ENCODE measurements around the gene TPD52L1.

The TPD52L1 gene

GRCh38 chr6:125212377-125212776, 58.8 kb downstream of the TPD52L1 start:
- no peak for DNase-seq

DNA sequence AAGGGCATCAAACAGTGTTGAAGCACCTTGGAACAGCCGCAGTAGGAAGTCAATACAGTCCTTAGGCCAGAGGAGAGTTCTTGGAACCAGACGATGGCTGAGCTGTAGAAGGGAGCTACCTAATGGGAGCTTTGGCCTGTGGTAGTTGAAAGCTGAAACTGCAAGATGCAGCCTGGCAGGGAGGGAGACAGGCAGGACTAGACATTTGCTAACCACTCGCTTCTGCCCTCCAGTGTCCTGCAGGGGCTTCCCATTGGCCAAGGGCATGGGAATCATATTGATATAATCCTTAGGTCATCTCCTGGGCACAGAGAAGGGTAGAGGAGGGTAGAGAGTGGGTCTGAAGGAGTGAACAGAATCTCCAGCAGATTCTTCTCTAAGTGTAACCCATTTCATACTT, 60.4 kb downstream of the TPD52L1 start:
- no peak for DNase-seq

DNA sequence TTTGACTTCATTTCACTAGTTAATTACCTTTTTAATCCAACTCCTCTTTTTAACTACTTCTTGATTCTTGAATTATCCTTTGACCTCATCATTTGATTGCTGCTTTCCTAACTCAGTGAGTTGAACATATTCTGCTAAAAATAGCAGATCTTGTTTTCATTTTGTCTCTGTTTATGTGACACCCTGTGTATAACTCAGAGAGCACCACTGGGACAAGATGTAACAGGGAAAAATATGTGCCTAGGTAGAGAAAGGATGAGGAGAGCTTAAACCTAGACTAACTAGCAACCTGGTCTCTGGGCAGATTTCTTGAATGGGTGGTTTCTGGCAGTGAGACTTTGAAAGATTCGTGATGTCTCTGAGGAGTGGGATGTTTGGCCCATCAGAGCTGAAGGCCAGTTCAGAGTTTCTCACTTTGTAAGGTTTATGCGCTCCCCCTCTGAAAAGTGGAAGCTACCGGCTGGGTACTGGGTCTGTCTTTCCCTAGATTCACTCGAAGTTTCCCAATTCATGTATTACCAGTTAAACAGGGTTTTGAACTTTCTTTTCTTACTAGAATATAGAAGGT, 61.8 kb downstream of the TPD52L1 start:
- DNase-seq, result no peak

- DNase-seq, result no peak
These were observed 62.4 kb downstream of the TPD52L1 start for GRCh38 chr6:125216015-125216414.

GRCh38 chr6:125217369-125217768, 63.8 kb downstream of the TPD52L1 start:
- DNase-seq, result no peak

GRCh38 chr6:125217992-125218391, 64.4 kb downstream of the TPD52L1 start:
- no peak for DNase-seq

GRCh38 chr6:125219361-125219895, 65.9 kb downstream of the TPD52L1 start:
- no peak for DNase-seq

GRCh38 chr6:125220712-125221111, 67.1 kb downstream of the TPD52L1 start:
- DNase-seq, result no peak

DNA sequence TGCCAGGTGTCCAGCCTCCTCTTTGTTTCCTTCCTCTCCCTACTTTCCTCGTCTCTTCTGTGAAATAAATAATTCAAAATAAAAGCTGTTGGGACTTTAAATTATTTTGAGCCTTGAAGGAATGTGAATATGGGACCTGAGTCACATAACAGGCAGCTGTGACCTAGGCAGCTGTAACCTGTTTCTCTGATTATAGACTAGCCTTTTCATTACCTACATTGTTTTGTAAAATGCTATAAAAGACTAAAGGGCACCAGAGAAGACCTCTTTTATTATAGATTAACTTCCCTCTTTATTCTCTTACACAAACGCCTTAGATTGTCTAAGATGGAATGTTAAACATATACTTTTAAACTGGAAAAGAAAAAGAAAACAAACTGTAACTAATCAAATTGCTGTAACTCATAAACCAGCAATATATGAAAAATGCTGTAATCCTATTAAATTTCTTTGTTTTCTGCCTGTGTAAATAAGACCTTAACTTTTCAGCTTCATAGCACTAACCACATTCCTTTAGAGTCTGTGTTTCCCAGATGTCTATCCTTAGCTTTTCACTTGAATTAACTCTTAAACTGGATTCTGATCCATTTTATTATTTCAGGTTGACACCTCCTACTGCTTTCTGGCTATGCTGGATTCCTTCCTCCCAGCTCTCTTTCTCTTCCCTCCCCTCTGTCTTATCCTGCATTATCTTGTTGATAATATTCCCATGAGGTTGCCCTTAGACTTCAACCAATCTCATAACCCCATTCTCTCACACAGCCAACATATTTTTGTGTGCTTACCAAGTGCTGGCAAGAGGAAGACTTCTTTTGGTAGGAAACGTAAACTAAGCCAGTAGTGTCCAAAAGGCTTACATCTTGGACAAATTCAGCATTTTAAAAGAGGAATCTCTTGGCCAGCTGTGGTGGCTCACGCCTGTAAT, 69.2 kb downstream of the TPD52L1 start:
- DNase-seq, result no peak

DNA sequence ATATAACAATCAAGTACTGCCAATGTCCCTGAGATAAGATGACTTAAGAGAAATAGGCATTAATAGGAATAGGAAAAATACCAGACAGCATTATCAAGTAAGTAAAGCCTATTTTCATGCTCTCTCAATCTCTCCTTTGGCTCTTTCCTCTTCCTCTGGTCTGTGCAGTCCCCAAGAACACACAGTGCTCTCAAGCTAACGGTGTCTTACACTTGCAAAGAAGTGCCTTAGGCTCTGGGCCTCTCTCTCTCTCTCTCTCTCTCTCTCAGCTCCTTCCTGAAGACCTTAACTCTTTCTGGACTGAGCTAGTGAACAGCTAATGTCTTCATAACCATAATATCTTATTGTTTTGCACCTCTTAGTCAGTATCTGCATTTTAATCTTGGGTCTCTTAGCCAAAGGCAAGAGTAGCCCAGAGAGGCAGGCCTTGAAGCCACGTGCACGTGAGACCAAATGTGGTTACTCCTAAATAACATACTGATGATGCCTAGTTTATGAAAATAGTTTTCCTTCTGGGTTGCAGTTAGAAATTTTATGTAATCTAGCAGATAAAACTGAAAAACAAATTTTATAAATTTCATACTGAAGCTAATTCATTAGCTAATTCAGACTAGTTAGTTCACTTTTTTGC, 70.8 kb downstream of the TPD52L1 start:
- DNase-seq, result no peak

- DNase-seq, result no peak
These were observed 73.7 kb downstream of the TPD52L1 start for GRCh38 chr6:125227244-125227643.

- DNase-seq, result no peak
These were observed 75.5 kb downstream of the TPD52L1 start for GRCh38 chr6:125228981-125229479.

DNA sequence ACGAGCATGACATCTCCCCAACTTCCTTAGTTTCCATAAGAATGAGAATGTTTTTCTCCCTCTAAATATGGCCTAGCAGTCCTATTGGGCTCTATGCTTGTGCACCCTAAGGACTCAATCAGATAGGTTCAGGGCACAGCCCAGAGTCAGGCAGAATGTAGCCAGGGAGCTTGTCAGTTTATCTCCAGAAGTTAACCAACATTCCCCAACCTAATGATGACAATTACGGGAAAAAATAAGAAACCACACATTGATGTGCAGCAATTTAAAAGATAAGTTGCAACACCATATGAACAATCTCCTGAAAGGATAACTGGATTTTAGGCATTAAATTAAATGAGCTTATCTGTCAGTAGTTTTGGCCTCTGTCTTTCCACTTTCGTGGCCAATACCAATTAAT, 77.1 kb downstream of the TPD52L1 start:
- DNase-seq, result no peak

DNA sequence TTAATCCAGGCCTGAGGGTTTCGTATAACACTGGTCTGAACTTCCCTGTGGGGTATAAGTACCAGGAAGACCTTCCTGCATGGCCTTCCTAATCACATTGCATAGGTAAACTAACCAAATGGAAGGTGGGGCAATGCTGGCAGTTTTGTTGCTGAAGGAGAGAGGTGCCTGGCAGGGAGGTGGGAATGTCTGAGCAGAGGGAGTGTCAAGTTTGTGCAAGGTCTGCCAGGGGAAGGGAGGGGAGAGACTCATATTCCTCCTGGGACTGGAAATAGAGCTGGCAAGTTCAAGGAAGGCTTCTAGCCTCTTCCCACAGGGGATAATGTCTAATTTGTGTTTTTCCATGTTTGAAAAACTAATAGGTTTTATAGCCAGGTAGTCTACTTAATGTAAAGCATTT, 77.6 kb downstream of the TPD52L1 start:
- no peak for DNase-seq

- DNase-seq, result no peak
These were observed 78.2 kb downstream of the TPD52L1 start for GRCh38 chr6:125231574-125232343.

GRCh38 chr6:125232466-125232865, 78.9 kb downstream of the TPD52L1 start:
- DNase-seq, result no peak

- no peak for DNase-seq
These were observed 79.6 kb downstream of the TPD52L1 start for GRCh38 chr6:125233202-125233601.

- no peak for DNase-seq
These were observed 83.2 kb downstream of the TPD52L1 start for GRCh38 chr6:125236536-125237327.

DNA sequence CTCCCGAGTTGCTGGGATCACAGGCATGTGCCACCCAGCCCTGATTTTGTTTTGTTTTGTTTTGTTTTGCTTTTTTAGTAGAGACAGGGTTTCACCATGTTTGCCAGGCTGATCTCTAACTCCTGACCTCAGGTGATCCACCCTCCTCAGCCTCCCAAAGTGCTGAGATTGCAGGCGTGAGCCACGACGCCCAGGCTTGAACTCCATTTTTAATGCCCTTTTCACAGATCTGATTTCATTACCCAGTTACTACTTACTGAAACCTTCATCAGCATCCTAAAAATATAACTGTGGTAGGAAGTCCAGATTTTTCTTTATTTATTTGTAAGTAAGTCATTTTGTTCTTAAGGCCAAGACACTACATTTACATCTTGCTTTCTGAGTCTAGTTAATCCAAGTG, 84.2 kb downstream of the TPD52L1 start:
- DNase-seq, result no peak

DNA sequence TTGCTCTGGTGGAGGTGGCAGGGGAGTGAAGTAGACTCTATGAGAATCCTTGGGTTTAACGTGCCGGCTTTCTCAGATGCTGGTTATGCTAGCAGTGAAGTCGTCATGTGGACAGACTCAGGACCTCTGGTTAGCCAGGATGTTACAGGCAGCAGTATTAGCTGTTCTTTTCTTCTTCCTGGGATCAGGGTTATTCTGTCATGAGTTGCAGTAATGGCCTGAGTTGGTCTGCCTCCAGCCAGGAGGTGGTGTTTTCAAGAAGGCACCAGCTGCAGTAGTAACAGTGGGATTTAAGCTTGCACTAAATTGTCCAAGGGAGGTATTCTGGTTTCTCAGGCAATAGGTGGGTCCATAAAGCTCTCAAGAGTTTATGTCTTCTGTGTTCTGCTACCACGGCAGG, 91.5 kb downstream of the TPD52L1 start:
- no peak for DNase-seq

- DNase-seq, result no peak
These were observed 92.1 kb downstream of the TPD52L1 start for GRCh38 chr6:125245523-125246264.

All from stimulated activated CD4-positive, alpha-beta T cell treated with anti-CD3 and anti-CD28 coated beads, Interleukin-15, amount 100 ng/mL, for 24 hours (primary cell).